Endothelial cell of umbilical vein (primary cell): ENCODE measurements around the gene UGT3A2. TPM values are rescaled to one million over a fixed set of nuclear protein-coding genes. Genes with fewer than 3 reads are reported as not detected.

Experiments used
- BruUV-seq: library from RNA; stranded (reverse); fragments of 400-500 nt; replicated peaks from 2 replicates; lab custom pipeline; 2021; lab: Mats Ljungman, UMichigan
- CTCF ChIA-PET: fragments of 300-600, 350-600 bp; sonication (Branson Sonifier 250); formaldehyde crosslinking; loops from one replicate; lab custom pipeline; 2021; ENCODE audit warnings: antibody characterized with exemption, inconsistent platforms; lab: Charles Lee
- POLR2A ChIA-PET: fragments of 300-600, 350-600 bp; sonication (Branson Sonifier 250); formaldehyde crosslinking; loops from one replicate; lab custom pipeline; 2021; ENCODE audit warnings: antibody characterized with exemption, inconsistent platforms; lab: Charles Lee
- DNase-seq: peaks from one replicate; pipeline ENCODE4 v3.0.0-alpha.2; 2011; ENCODE audit warnings: low read depth, low spot score
- FAIRE-seq: peaks from 2 replicates; lab custom pipeline; 2011; peaks lifted over from hg19 to GRCh38; lab: Jason Lieb, UNC
- H2AFZ ChIP-seq: 2 replicates; pipeline ENCODE4 v1.6.0; 2012; ENCODE audit warnings: low read depth, low read length, control low read depth, inconsistent platforms
- H3K27ac ChIP-seq: 2 replicates; pipeline ENCODE4 v1.5.1; 2011; ENCODE audit warnings: low read depth, mild to moderate bottlenecking, control low read depth, low read length, moderate library complexity; ENCODE audit not compliant: insufficient read depth
- H3K27me3 ChIP-seq, 2 experiments: 2 replicates each; pipeline versions ENCODE4 v1.6.0 to v1.6.1; 2011; ENCODE audit warnings: low read length in 2 of 2, mixed read lengths in 1 of 2; ENCODE audit not compliant: control insufficient read depth in 2 of 2, insufficient read depth in 2 of 2
- H3K36me3 ChIP-seq, 2 experiments: 2 replicates in 1 of 2; 3 replicates in 1 of 2; pipeline ENCODE4 v1.5.1; 2011; ENCODE audit warnings: low read length in 2 of 2, mild to moderate bottlenecking in 1 of 2, moderate library complexity in 1 of 2; ENCODE audit not compliant: control insufficient read depth in 2 of 2, insufficient read depth in 2 of 2; ENCODE audit errors: extremely low read depth in 1 of 2
- H3K4me1 ChIP-seq: 3 replicates; pipeline ENCODE4 v1.5.1; 2011; ENCODE audit warnings: mild to moderate bottlenecking, low read length; ENCODE audit not compliant: control insufficient read depth, insufficient read depth; ENCODE audit errors: extremely low read depth
- H3K4me2 ChIP-seq: 2 replicates; pipeline ENCODE4 v1.6.1; 2011; ENCODE audit warnings: low read length, control low read depth, mixed read lengths; ENCODE audit not compliant: insufficient read depth
- H3K4me3 ChIP-seq, 3 experiments: fragments of 200-600 bp in 1 of 3; sonication (generic), shearing (Covaris generic) in 1 of 3; replicated peaks in 1 of 3; 2 replicates each; pipeline ENCODE4 v1.5.1; 2011 to 2016; ENCODE audit warnings: control low read depth in 3 of 3, low read length in 3 of 3, mild to moderate bottlenecking in 2 of 3, inconsistent platforms in 1 of 3, low read depth in 1 of 3, moderate library complexity in 1 of 3; ENCODE audit not compliant: insufficient read depth in 1 of 3
- H3K79me2 ChIP-seq: 2 replicates; pipeline ENCODE4 v1.6.0; 2012; ENCODE audit warnings: low read length, inconsistent platforms; ENCODE audit not compliant: control insufficient read depth, insufficient read depth
- H3K9ac ChIP-seq: replicated peaks from 2 replicates; pipeline ENCODE3; 2011; ENCODE audit warnings: low read length, control low read depth; ENCODE audit not compliant: insufficient read depth; ENCODE audit errors: extremely low read depth
- H3K9me1 ChIP-seq: replicated peaks from 3 replicates; pipeline ENCODE4 v1.6.0; 2011; ENCODE audit warnings: mild to moderate bottlenecking, low read length; ENCODE audit not compliant: control insufficient read depth, insufficient read depth; ENCODE audit errors: extremely low read depth
- H3K9me3 ChIP-seq: replicated peaks from 2 replicates; pipeline ENCODE4 v1.5.1; 2012; ENCODE audit warnings: low read length, inconsistent platforms; ENCODE audit not compliant: control insufficient read depth, insufficient read depth
- H4K20me1 ChIP-seq: replicated peaks from 2 replicates; pipeline ENCODE3; 2011; ENCODE audit warnings: mild to moderate bottlenecking, low read length; ENCODE audit not compliant: control insufficient read depth, insufficient read depth; ENCODE audit errors: extremely low read depth
- CTCF ChIP-seq, 2 donors: IDR thresholded peaks; 1 replicate in 1 of 2; 2 replicates in 1 of 2; pipeline ENCODE4 v1.5.1; 2011; ENCODE audit warnings: low read length in 2 of 2, mild to moderate bottlenecking in 2 of 2, moderate library complexity in 2 of 2, control low read depth in 1 of 2, inconsistent platforms in 1 of 2, low read depth in 1 of 2; ENCODE audit not compliant: insufficient read depth in 1 of 2; ENCODE audit errors: extremely low read depth in 1 of 2
- EZH2 ChIP-seq: IDR thresholded peaks from 2 replicates; pipeline ENCODE4 v1.6.1; 2012; ENCODE audit warnings: borderline replicate concordance, low read depth, mild to moderate bottlenecking, moderate library complexity, low read length, inconsistent platforms; ENCODE audit not compliant: severe bottlenecking
- FOS ChIP-seq: IDR thresholded peaks from 2 replicates; pipeline ENCODE4 v1.6.1; 2011; ENCODE audit warnings: mild to moderate bottlenecking, low read length, moderate library complexity, borderline replicate concordance; ENCODE audit not compliant: insufficient read depth
- GATA2 ChIP-seq: IDR thresholded peaks from 2 replicates; pipeline ENCODE4 v1.7.0; 2011; ENCODE audit warnings: low read depth, mild to moderate bottlenecking, moderate library complexity, mixed read lengths, low read length; ENCODE audit not compliant: insufficient read length, insufficient read depth
- JUN ChIP-seq: IDR thresholded peaks from 2 replicates; pipeline ENCODE4 v1.6.1; 2011; ENCODE audit warnings: borderline replicate concordance, low read depth; ENCODE audit not compliant: insufficient read length, insufficient read depth
- MAX ChIP-seq: IDR thresholded peaks from 2 replicates; pipeline ENCODE4 v1.6.1; 2011; ENCODE audit not compliant: insufficient read depth, insufficient read length
- MYC ChIP-seq: IDR thresholded peaks from one replicate; pipeline ENCODE4 v1.6.1; 2011; ENCODE audit warnings: mild to moderate bottlenecking, low read depth, low read length
- POLR2A ChIP-seq: IDR thresholded peaks from 2 replicates; pipeline ENCODE4 v1.6.1; 2012; ENCODE audit warnings: low read depth, mild to moderate bottlenecking, control low read depth, low read length
- POLR2AphosphoS5 ChIP-seq: IDR thresholded peaks from 2 replicates; pipeline ENCODE4 v1.6.1; 2012; ENCODE audit warnings: low read depth, mild to moderate bottlenecking, control low read depth, low read length, moderate library complexity; ENCODE audit not compliant: insufficient read depth
- dilution Hi-C: fragments of 300-500 bp; cut with MboI; formaldehyde crosslinking; loops from one replicate; pipeline ENCODE4 v1.15.0; 2019; ENCODE audit warnings: low sequenced_read_pairs; ENCODE audit not compliant: extremely low pct_ligation_motif_present
- intact Hi-C: fragments of 100-400 bp; cut with micrococcal nuclease; formaldehyde crosslinking; loops from one replicate; pipeline ENCODE4 v1.10.0; 2022
- polyA plus RNA-seq, 4 experiments: library from polyadenylated mRNA; depleted of rRNA in 3 of 4; stranded (reverse) in 3 of 4; unstranded in 1 of 4; fragments of >200 nt; gene quantifications; 2 replicates each; pipeline versions ENCODE4 v1.2.1 to v1.2.3, GENCODE V29; 2011 to 2012; ENCODE audit warnings: missing spikeins in 1 of 4
- total RNA-seq: library from RNA; stranded (reverse); gene quantifications from 2 replicates; pipeline ENCODE4 v1.2.3, GENCODE V29; 2021

Gene UGT3A2
- total and polyA plus RNA-seq, 2 donors (not counting 3 experiments of a cell fraction or from before 2014, with no cell fraction given): not detected

- DNase-seq: no peak
- Histone ChIP-seq H3K9me1 (no peaks in the 10 kb centered on the region), H3K27ac (no peak overlapping the region), H3K4me1 (no peaks in the 10 kb centered on the region), H3K27me3 (no peaks in the 10 kb centered on the region), H4K20me1 (no peaks in the 10 kb centered on the region), H3K9me3 (no peaks in the 10 kb centered on the region), H3K4me3 (no peak overlapping the region), H3K9ac (no peak overlapping the region), H3K4me2 (no peak overlapping the region), H2AFZ (no peak overlapping the region), H3K36me3 (no peaks in the 10 kb centered on the region), H3K79me2 (no peaks in the 10 kb centered on the region)
- dilution Hi-C loops: no loop called here
- CTCF ChIA-PET: interaction anchor here (0.9 kb wide), 1 partner anchor 22 kb away, joined by 3 read pairs; no protein-coding TSS in a partner anchor
- TF ChIP-seq EZH2 (no peak), GATA2 (no peak), MAX (no peak), FOS (no peak), POLR2A (no peak), POLR2AphosphoS5 (no peak), JUN (no peak), CTCF (IDR thresholded peaks at IDR 0.05; ENCODE audit: extremely low read depth in 1 of 2, insufficient read depth in 1 of 2, low read depth in 1 of 2, low read length in 2 of 2) (no peak), MYC (no peak)
- no peak for FAIRE-seq
- intact Hi-C loops: no loop called here
- BruUV-seq: no TSS peak
- POLR2A ChIA-PET: no interaction called here
These were observed 10.3 kb downstream of the UGT3A2 start for GRCh38 chr5:36056422-36056821.
